Naive B cell (primary cell): Measurements from ENCODE around the gene THEM5. TPM values are rescaled to one million over a fixed set of nuclear protein-coding genes. Genes with fewer than 3 reads are reported as not detected.

ENCODE experiments used
- ATAC-seq, 2 donors: fragments of 150-1000 bp; cut with Tn5 transposase; 2 replicates each; pipeline ENCODE4 v1.10.0; 2021; ENCODE audit warnings: low read depth in 2 of 2, mild to moderate bottlenecking in 2 of 2, moderate library complexity in 2 of 2
- DNase-seq: peaks from one replicate; pipeline ENCODE4 v3.0.0; 2022
- H3K27ac Mint-ChIP-seq, 6 donors: one replicate each; pipeline ENCODE4 v1.8.0; 2020 to 2022; ENCODE audit warnings: mild to moderate bottlenecking in 6 of 6, mixed read lengths in 6 of 6, moderate library complexity in 5 of 6, inconsistent platforms in 2 of 6
- H3K27me3 Mint-ChIP-seq, 3 donors: one replicate each; pipeline ENCODE4 v1.8.0; 2021 to 2022; ENCODE audit warnings: mixed read lengths in 3 of 3, mild to moderate bottlenecking in 1 of 3
- H3K36me3 Mint-ChIP-seq, 2 donors: one replicate each; pipeline ENCODE4 v1.8.0; 2020 to 2022; ENCODE audit warnings: mixed read lengths in 2 of 2, inconsistent platforms in 1 of 2, mild to moderate bottlenecking in 1 of 2
- H3K4me1 Mint-ChIP-seq, 3 donors: one replicate each; pipeline ENCODE4 v1.8.0; 2020 to 2022; ENCODE audit warnings: mixed read lengths in 3 of 3, inconsistent platforms in 1 of 3, mild to moderate bottlenecking in 1 of 3, moderate library complexity in 1 of 3
- H3K4me3 Mint-ChIP-seq, 8 donors: one replicate each; pipeline ENCODE4 v1.8.0; 2020 to 2022; ENCODE audit warnings: mild to moderate bottlenecking in 8 of 8, mixed read lengths in 8 of 8, moderate library complexity in 8 of 8, inconsistent platforms in 2 of 8
- H3K9me3 Mint-ChIP-seq, 7 donors: one replicate each; pipeline ENCODE4 v1.8.0; 2020 to 2022; ENCODE audit warnings: mixed read lengths in 7 of 7, mild to moderate bottlenecking in 5 of 7, inconsistent platforms in 2 of 7, moderate library complexity in 1 of 7
- polyA plus RNA-seq, 6 donors: library from polyadenylated mRNA; unstranded; fragments of 300-500 nt; fragmentation: Illumina TruSeq; gene quantifications; one replicate each; pipeline ENCODE4 v1.2.3, GENCODE V29; 2021; ENCODE audit warnings: low read depth in 6 of 6

THEM5 gene
- polyA plus RNA-seq, 6 donors from 2014 or later, result not detected

GRCh38 chr1:151846062-151846568, 7.4 kb downstream of the THEM5 start:
- Mint-ChIP-seq H3K27ac (peak overlapping the region in 2 of 6 donors; percentile 29 to 73), H3K27me3 (peaks cover 15 to 35% (median 26%) of the 10 kb centered on the region in 3 donors), H3K4me3 (no peak overlapping the region), H3K36me3 (peaks cover 0 to 3% of the 10 kb centered on the region in 2 donors), H3K4me1 (peaks cover 9 to 34% (median 18%) of the 10 kb centered on the region in 3 donors), H3K9me3 (peaks cover 0 to 4% (median 0%) of the 10 kb centered on the region in 7 donors)
- ATAC-seq (no peak), DNase-seq (no peak)

DNA sequence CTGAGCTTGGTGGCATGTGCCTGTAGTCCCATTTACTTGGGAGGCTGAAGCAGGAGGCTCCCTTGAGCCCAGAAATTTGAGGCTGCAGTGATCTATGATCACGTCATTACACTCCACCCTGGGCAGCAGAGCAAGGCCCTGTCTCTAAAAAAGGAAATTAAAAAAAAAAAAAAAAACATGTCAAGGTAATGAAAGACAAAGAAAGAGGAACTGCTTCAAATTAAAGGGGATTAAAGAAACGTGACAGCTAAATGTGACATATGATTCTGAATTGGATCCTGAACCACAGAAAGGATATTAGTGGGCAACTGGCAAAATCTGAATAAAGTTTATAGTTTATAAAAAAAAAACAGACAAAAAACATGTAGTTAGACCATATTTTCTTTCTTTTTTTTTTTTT, 10.1 kb downstream of the THEM5 start:
- H3K9me3 Mint-ChIP-seq, result peaks cover 0 to 4% (median 0%) of the 10 kb centered on the region in 7 donors
- ATAC-seq (peak; percentile 74 to 76), DNase-seq (peak; percentile 64)
- no peaks in the 10 kb centered on the region for H3K36me3 Mint-ChIP-seq
- peak overlapping the region in 3 of 8 donors; percentile 3 to 64 (median 29) for H3K4me3 Mint-ChIP-seq
- H3K27ac Mint-ChIP-seq, result peak overlapping the region; percentile 2 to 96 (median 84)
- H3K4me1 Mint-ChIP-seq, result peaks cover 26 to 53% (median 31%) of the 10 kb centered on the region in 3 donors
- H3K27me3 Mint-ChIP-seq, result peaks cover 4 to 25% (median 5%) of the 10 kb centered on the region in 3 donors

DNA sequence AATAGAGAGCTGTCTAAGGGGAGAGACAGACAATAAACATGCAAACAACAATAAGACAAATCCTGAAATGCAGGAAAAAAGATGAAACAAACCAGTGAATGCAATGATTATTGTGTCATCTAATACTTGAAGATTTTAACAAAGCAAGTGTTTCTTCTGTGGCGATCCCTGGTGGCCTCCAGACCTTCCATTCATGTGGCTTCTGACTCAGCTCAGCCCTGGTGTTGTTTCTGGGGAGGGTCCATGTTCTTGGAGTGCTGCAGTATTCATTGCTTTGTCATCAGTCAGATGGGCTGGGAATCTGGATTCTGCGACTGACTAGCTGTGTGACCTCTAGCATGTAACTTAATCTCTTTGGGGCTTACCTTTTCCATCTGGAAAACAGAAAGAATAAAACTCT, 12.4 kb downstream of the THEM5 start:
- Mint-ChIP-seq H3K27me3 (peaks cover 8 to 20% (median 15%) of the 10 kb centered on the region in 3 donors), H3K27ac (peak overlapping the region in 2 of 6 donors; percentile 75 to 80), H3K4me1 (peaks cover 43 to 62% (median 43%) of the 10 kb centered on the region in 3 donors), H3K4me3 (peak overlapping the region in 1 of 8 donors; percentile 84), H3K36me3 (no peaks in the 10 kb centered on the region), H3K9me3 (peaks cover 0 to 4% (median 0%) of the 10 kb centered on the region in 7 donors)
- no peak for ATAC-seq
- DNase-seq, result no peak

DNA sequence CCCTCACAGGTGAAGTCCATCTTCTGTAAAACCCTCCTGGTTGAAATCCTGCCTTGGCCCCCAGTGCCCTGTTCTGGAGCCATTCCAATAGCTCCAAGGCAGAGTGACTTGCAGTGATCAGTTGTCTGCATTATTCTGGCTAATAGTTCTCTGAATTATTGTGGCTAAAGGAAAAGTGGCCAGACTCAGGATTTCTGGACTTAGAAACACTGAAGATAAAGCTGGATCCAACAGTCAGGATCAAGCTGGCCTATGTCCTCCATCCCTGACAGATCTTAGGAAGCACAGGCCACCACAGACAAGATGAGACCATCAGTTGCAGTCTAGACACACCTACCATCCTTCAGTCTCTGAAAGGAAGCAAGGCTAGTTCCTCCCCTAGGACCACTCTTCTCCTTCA, 13.1 kb downstream of the THEM5 start:
- Mint-ChIP-seq H3K27me3 (peaks cover 8 to 16% (median 15%) of the 10 kb centered on the region in 3 donors), H3K27ac (peak overlapping the region in 3 of 6 donors; percentile 27 to 80 (median 75)), H3K4me1 (peaks cover 43 to 62% (median 43%) of the 10 kb centered on the region in 3 donors), H3K9me3 (peaks cover 0 to 4% (median 0%) of the 10 kb centered on the region in 7 donors), H3K4me3 (peak overlapping the region; percentile 18 to 89 (median 84)), H3K36me3 (no peaks in the 10 kb centered on the region)
- no peak for ATAC-seq
- DNase-seq, result no peak

GRCh38 chr1:151839457-151840403, 13.8 kb downstream of the THEM5 start, which contains the start of gene C2CD4D:
TSS of gene C2CD4D (minus strand) at chr1:151839820. CDS start at chr1:151838989, 831 bp downstream.
- Mint-ChIP-seq H3K9me3 (peaks cover 0 to 4% (median 0%) of the 10 kb centered on the region in 7 donors), H3K36me3 (no peaks in the 10 kb centered on the region), H3K4me3 (peak within 1 kb of the TSS; percentile 75 to 91 (median 84)), H3K4me1 (peaks cover 38 to 59% (median 39%) of the 10 kb centered on the region in 3 donors), H3K27me3 (peaks cover 8 to 16% (median 15%) of the 10 kb centered on the region in 3 donors), H3K27ac (peak within 1 kb of the TSS in 5 of 6 donors; percentile 72 to 86 (median 76))
- DNase-seq, result peak; percentile 42
- ATAC-seq, result peak; percentile 63

GRCh38 chr1:151839082-151839412, 14.5 kb downstream of the THEM5 start:
- Mint-ChIP-seq H3K36me3 (no peaks in the 10 kb centered on the region), H3K27me3 (peaks cover 8 to 16% (median 15%) of the 10 kb centered on the region in 3 donors), H3K9me3 (peaks cover 0 to 4% (median 0%) of the 10 kb centered on the region in 7 donors), H3K27ac (peak overlapping the region in 3 of 6 donors; percentile 52 to 86 (median 67)), H3K4me3 (peak overlapping the region; percentile 75 to 91 (median 84)), H3K4me1 (peaks cover 31 to 52% (median 33%) of the 10 kb centered on the region in 3 donors)
- ATAC-seq (no peak), DNase-seq (no peak)

- Mint-ChIP-seq H3K4me1 (peaks cover 29 to 47% (median 33%) of the 10 kb centered on the region in 3 donors), H3K4me3 (peak overlapping the region; percentile 75 to 91 (median 84)), H3K9me3 (peaks cover 0 to 4% (median 0%) of the 10 kb centered on the region in 7 donors), H3K36me3 (no peaks in the 10 kb centered on the region), H3K27me3 (peaks cover 12 to 18% (median 16%) of the 10 kb centered on the region in 3 donors), H3K27ac (peak overlapping the region in 3 of 6 donors; percentile 52 to 86 (median 67))
- DNase-seq (peak; percentile 58), ATAC-seq (peak; percentile 44 to 50)
Observed at GRCh38 chr1:151838222-151839081, 15.1 kb downstream of the THEM5 start.

GRCh38 chr1:151837884-151838221, 15.7 kb downstream of the THEM5 start:
- no peaks in the 10 kb centered on the region for H3K9me3 Mint-ChIP-seq
- peak overlapping the region in 3 of 6 donors; percentile 32 to 93 (median 72) for H3K27ac Mint-ChIP-seq
- H3K4me3 Mint-ChIP-seq, result peak overlapping the region; percentile 75 to 92 (median 84)
- H3K36me3 Mint-ChIP-seq, result no peaks in the 10 kb centered on the region
- DNase-seq (no peak), ATAC-seq (no peak)
- peaks cover 12 to 23% (median 16%) of the 10 kb centered on the region in 3 donors for H3K27me3 Mint-ChIP-seq
- peaks cover 24 to 41% (median 33%) of the 10 kb centered on the region in 3 donors for H3K4me1 Mint-ChIP-seq

GRCh38 chr1:151837197-151837596, 16.3 kb downstream of the THEM5 start:
- Mint-ChIP-seq H3K27ac (peak overlapping the region in 4 of 6 donors; percentile 32 to 93 (median 78)), H3K9me3 (no peaks in the 10 kb centered on the region), H3K4me3 (peak overlapping the region; percentile 75 to 92 (median 84)), H3K36me3 (no peaks in the 10 kb centered on the region), H3K4me1 (peaks cover 24 to 38% (median 33%) of the 10 kb centered on the region in 3 donors), H3K27me3 (peaks cover 12 to 23% (median 16%) of the 10 kb centered on the region in 3 donors)
- no peak for DNase-seq
- ATAC-seq, result no peak

DNA sequence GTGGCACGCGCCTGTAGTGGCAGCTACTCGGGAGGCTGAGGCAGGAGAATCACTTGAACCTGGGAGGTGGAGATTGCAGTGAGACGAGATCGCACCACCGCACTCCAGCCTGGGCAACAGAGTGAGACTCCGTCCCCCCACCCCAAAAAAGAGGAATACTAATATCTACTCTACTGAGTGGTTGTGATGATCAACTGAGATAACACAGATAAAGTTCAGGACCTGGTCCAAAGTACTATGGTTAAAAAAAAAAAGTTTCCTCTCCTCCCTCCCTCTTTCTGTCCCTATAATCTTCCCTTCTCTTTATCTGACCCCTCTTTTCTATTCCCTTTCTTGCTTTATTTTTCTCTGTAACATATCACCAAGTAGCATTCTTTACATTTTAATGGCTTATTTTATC, 17.9 kb downstream of the THEM5 start:
- DNase-seq (no peak), ATAC-seq (no peak)
- Mint-ChIP-seq H3K27me3 (peaks cover 12 to 31% (median 16%) of the 10 kb centered on the region in 3 donors), H3K4me1 (peaks cover 30 to 37% (median 33%) of the 10 kb centered on the region in 3 donors), H3K27ac (no peak overlapping the region), H3K9me3 (no peaks in the 10 kb centered on the region), H3K36me3 (no peaks in the 10 kb centered on the region), H3K4me3 (no peak overlapping the region)

GRCh38 chr1:151834239-151834638, 19.3 kb downstream of the THEM5 start:
- Mint-ChIP-seq H3K4me1 (peaks cover 27 to 33% (median 30%) of the 10 kb centered on the region in 3 donors), H3K36me3 (no peaks in the 10 kb centered on the region), H3K4me3 (no peak overlapping the region)

DNA sequence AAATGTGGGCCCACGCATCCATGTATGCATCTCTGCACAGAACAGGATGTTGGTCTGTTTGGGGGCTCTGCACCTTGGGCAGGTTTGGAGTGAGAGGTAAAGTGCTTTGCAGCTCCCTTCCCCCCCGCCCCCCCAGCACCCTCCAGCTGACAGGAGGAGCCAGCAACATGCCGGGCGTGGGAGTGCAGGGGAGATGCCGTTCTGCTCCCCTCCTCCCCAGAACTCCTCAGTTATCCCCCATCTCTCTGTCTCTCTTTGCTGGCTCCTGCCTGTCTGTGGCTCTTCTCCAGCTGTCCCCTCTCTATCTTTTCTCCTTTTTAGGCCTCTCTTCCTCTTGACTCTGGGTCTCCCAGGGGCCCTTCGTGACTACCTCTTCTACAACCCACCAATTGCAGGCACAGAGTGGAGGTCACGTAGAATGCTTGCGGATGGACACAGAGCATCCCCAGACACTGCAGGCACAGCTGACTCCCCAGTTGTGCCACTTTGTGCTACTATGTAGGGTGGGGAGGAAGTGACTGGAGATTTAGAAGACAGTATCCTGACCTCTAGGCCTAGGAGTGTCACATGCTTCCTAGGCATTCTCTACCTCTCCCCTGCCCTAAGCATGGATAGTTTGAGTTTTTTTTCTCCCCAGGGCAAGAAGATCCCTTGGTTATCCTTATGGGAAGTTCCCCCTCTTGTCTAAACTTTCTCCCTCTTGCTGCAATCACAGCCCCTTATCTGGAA, 20.2 kb downstream of the THEM5 start:
- Mint-ChIP-seq H3K36me3 (no peaks in the 10 kb centered on the region), H3K4me3 (no peak overlapping the region), H3K27me3 (peaks cover 12 to 40% (median 25%) of the 10 kb centered on the region in 3 donors), H3K9me3 (no peaks in the 10 kb centered on the region), H3K27ac (peak overlapping the region in 2 of 6 donors; percentile 67 to 85), H3K4me1 (peaks cover 30 to 37% (median 31%) of the 10 kb centered on the region in 3 donors)
- ATAC-seq (no peak), DNase-seq (no peak)

More at GRCh38 chr1:151834239-151834638, 19.3 kb downstream of the THEM5 start:
- no peak for ATAC-seq
- Mint-ChIP-seq H3K27ac (no peak overlapping the region), H3K9me3 (no peaks in the 10 kb centered on the region), H3K27me3 (peaks cover 12 to 35% (median 20%) of the 10 kb centered on the region in 3 donors)
- no peak for DNase-seq
